KBM-7 (cell line): Measurements from ENCODE around the gene FOXP3.

Source experiments
- DNase-seq: peaks from one replicate; pipeline ENCODE4 v3.0.0-alpha.2; 2015
- in situ Hi-C: fragments of 300-500 bp; cut with MboI; formaldehyde crosslinking; loops from 2 replicates; pipeline ENCODE4 v1.14.3; 2020; ENCODE audit warnings: low sequenced_read_pairs, low pct_unique_long_range_greater_than_20kb, mixed read lengths

FOXP3 gene

GRCh38 chrX:49276671-49277534 lies 12.4 kb upstream of the FOXP3 start:
- DNase-seq = no peak
- in situ Hi-C loops = no loop called here

- in situ Hi-C loops = no loop called here
Measured at GRCh38 chrX:49276207-49276606, 11.7 kb upstream of the FOXP3 start.

GRCh38 chrX:49273181-49273727 lies 8.7 kb upstream of the FOXP3 start:
- in situ Hi-C loops = no loop called here
- peak; percentile 45 for DNase-seq

More at GRCh38 chrX:49276207-49276606, 11.7 kb upstream of the FOXP3 start:
- DNase-seq = no peak

GRCh38 chrX:49272421-49272820 lies 7.9 kb upstream of the FOXP3 start:
- in situ Hi-C loops = no loop called here
- DNase-seq = no peak

- no peak for DNase-seq
- in situ Hi-C loops = no loop called here
Measured at GRCh38 chrX:49271341-49271740, 6.8 kb upstream of the FOXP3 start.

- in situ Hi-C loops = no loop called here
- DNase-seq = no peak
Measured at GRCh38 chrX:49270249-49270921, 5.9 kb upstream of the FOXP3 start.

- in situ Hi-C loops = no loop called here
- peak; percentile 32 for DNase-seq
Measured at GRCh38 chrX:49269767-49270248, 5.3 kb upstream of the FOXP3 start, which contains the start of gene PPP1R3F. Gene PPP1R3F, plus strand, starts transcription at chrX:49269793. Its CDS starts 77 bp downstream, at chrX:49269870.

GRCh38 chrX:49269010-49269766 lies 4.7 kb upstream of the FOXP3 start:
- DNase-seq = peak; percentile 100
- in situ Hi-C loops = no loop called here

- DNase-seq = no peak
- in situ Hi-C loops = no loop called here
Measured at GRCh38 chrX:49268702-49269009, 4.1 kb upstream of the FOXP3 start.

GRCh38 chrX:49266523-49267445 lies 2.3 kb upstream of the FOXP3 start:
- DNase-seq = no peak
- in situ Hi-C loops = no loop called here

GRCh38 chrX:49263631-49264030 lies 879 bp downstream of the FOXP3 start:
- no peak for DNase-seq
- in situ Hi-C loops = no loop called here

GRCh38 chrX:49262603-49263002 lies 1.9 kb downstream of the FOXP3 start:
- in situ Hi-C loops = no loop called here
- DNase-seq = no peak

GRCh38 chrX:49260221-49260985 lies 4.1 kb downstream of the FOXP3 start:
- in situ Hi-C loops = no loop called here
- no peak for DNase-seq

GRCh38 chrX:49258749-49259124 lies 5.8 kb downstream of the FOXP3 start:
- in situ Hi-C loops = no loop called here
- no peak for DNase-seq

GRCh38 chrX:49257846-49258748 lies 6.4 kb downstream of the FOXP3 start:
- in situ Hi-C loops = no loop called here
- no peak for DNase-seq

GRCh38 chrX:49257074-49257790 lies 7.3 kb downstream of the FOXP3 start:
- in situ Hi-C loops = no loop called here
- DNase-seq = no peak
